GM19328 (cell line): ENCODE results near the gene CCR4.
"Not testable (repeated sequence)": the region's sequence is repeated elsewhere in the genome, so short reads cannot be mapped to it uniquely, and the experiment has no call there.

Source experiments
- ATAC-seq: cut with Tn5 transposase; IDR thresholded peaks from one replicate; pipeline ENCODE4 v1.9.1; 2021; ENCODE audit warnings: mild to moderate bottlenecking, moderate library complexity; ENCODE audit not compliant: unreplicated experiment

The CCR4 gene

GRCh38 chr3:32951410-32951811, at the start of gene CCR4:
Gene CCR4 (plus strand): TSS chr3:32951644. CDS start chr3:32953423, 1,779 bp downstream.
- ATAC-seq: no peak

DNA sequence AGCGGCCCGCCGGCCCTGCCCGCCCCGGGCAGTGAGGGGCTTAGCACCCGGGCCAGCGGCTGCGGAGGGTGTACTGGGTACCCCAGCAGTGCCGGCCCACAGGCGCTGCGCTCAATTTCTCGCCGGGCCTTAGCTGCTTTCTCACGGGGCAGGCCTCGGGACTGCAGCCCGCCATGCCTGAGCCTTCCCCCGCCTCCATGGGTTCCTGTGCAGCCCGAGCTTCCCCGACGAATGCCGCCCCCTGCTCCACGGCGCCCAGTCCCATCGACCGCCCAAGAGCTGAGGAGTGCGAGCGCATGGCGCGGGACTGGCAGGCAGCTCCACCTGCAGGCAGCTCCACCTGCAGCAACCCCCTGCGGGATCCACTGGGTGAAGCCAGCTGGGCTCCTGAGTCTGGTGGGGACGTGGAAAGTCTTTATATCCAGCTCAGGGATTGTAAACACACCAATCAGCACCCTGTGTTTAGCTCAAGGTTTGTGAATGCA, 48.5 kb upstream of the CCR4 start:
- ATAC-seq: not testable (repeated sequence)

DNA sequence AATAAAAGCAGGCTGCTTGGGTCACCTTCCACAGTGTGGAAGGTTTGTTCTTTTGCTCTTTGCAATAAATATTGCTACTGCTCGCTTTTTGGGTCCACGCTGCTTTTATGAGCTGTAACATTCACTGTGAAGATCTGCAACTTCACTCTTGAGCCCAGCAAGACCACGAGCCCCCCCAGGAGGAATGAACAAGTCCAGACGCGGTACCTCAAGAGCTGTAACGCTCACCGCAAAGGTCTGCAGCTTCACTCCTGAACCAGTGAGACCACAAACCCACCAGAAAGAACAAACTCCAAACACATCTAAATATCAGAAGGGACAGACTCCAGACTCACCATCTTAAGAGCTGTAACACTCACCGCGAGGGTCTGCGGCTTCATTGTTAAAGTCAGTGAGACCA, 47.5 kb upstream of the CCR4 start:
- ATAC-seq: no peak

DNA sequence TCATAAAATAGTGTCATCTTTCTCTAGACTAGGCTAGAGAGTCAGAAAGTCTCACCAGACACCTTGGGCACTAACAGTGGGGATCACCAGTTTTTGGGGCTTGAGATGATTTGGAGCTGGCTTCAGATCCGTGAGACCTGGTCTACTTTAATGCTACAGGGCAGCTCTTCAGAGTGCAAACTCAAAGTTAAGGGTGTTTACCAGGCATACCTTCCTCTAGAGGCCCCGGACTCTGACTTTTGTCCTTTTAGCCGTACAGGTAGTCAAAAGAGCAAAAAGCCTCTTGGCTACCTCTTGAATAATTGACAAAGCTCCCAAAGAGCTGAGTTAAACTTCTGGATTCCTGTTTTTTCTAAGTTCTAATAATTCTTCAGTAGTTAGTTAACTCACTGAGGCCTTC, 41.4 kb upstream of the CCR4 start:
- ATAC-seq: no peak

GRCh38 chr3:32910954-32911353, 40.5 kb upstream of the CCR4 start:
- no peak for ATAC-seq

DNA sequence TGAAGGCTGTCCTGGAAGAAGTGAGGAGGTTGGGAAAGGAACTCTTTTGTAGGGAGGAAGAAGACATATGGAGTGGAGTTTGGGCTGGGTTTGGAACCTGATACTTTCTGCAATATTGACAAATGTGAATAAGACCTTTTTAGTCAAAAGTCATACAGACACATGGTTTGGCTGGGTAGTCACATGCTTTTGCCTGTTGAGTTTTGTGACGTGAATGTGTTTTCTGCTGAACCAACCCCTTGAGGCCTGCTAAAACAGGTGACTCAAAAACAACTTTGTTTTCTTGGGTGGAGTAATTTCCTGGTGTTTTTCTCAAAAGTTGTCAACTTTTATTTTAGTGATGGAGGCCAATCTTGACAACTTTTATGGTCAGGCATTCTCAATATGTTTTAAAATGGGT, 39.4 kb upstream of the CCR4 start:
- ATAC-seq: no peak

GRCh38 chr3:32913790-32914446, 37.5 kb upstream of the CCR4 start:
- ATAC-seq: no peak

DNA sequence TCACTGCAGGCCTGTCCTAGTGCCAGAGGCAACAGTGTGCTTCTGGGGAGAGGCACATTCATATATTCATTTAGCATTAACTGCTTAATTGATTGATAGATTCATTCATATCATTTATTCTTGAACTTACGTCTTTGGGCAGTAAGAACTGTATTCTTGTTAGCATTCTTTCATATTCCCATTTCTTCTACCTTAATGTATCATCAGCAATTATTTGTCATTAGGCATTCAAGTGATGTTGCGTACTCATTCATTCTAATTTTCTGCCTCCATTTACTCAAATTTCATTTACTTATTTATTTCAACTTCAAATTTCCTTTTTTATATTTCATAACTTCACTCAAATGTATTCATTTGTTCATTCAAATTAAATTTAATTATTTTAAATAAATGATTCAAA, 31.5 kb upstream of the CCR4 start:
- ATAC-seq: no peak

DNA sequence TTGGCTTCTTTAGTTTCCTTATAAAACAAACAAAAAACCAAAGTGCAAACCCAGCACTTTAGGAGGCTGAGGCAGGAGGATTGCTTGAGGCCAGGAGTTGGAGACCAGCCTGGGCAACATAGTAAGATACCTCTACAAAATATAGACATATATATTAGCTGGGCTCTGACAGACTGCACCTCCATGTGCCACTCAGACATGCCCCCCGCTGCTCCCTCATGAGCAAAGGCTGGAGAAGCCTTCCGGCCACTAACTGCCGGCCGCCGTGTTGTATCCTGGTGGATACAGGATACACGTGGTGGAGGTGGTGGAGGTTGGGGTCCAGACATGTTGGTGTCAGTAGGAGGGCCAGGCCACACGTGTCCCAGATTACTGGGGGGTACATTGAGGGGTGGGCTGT, 29.4 kb upstream of the CCR4 start:
- ATAC-seq: no peak

- ATAC-seq: no peak
Observed at GRCh38 chr3:32930161-32930560, 21.3 kb upstream of the CCR4 start.

- not testable (repeated sequence) for ATAC-seq
Observed at GRCh38 chr3:32931273-32931672, 20.2 kb upstream of the CCR4 start.

DNA sequence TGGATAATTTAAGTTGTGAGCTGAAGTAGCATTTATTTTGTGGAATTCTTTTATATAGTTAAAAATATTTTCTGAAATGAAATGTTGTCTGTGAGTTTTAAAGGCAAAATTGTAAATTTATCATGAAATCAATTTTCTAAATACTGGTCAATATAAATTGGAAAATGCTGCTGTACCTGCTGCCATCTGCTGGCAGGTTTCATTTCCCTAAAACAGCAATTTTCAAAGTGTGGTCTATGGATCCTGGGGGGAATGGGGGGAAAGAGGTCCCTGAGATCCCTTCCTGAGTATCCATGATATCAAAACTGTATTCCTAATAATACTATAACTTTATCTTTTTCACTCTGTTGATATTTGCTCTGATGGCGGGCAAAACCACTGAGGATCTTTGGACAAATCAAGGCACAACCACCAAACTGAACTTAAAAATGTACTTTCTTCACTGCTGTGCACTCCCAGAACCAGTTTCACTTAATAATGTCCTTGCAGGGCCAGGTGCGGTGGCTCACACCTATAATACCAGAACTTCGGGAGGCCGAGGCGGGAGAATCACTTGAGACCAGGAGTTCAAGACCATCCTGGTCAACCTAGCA, 17.2 kb upstream of the CCR4 start:
- ATAC-seq: no peak

DNA sequence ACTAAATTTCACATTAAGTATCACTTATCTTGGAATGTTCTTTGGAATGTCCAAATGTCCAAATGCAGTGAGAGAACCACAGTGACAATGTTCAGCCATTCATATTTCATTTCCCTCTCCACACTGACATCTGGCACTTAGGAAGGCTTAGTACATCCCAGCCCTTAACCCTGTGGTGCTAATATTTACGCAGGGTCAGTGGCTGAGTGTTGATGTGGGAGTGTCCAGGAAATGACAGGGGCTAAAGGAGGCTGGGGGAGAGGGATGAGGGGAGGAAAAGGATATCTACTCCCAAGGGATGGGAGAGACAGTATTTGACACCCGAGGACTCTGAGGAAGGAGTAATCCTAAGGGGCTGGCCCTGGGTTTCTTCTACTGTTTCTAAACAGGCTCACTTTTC, 14.1 kb upstream of the CCR4 start:
- ATAC-seq: no peak

DNA sequence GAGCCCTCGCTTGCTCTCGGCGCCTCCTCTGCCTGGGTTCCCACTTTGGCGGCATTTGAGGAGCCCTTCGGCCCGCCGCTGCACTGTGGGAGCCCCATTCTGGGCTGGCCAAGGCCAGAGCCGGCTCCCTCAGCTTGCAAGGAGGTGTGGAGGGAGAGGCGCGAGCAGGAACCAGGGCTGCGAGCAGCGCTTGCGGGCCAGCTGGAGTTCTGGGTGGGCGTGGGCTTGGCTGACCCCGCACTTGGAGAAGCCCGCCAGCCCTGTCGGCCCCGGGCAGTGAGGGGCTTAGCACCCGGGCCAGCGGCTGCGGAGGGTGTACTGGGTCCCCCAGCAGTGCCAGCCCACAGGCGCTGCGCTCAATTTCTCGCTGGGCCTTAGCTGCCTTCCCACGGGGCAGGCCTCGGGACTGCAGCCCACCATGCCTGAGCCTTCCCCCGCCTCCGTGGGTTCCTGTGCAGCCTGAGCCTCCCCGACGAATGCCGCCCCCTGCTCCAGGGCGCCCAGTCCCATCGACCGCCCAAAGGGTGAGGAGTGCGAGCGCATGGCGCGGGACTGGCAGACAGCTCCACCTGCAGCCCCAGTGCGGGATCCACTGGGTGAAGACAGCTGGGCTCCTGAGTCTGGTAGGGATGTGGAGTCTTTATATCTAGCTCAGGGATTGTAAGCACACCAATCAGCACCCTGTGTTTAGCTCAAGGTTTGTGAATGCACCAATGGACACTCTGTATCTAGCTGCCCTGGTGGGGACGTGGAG, 11.7 kb upstream of the CCR4 start:
- not testable (repeated sequence) for ATAC-seq

DNA sequence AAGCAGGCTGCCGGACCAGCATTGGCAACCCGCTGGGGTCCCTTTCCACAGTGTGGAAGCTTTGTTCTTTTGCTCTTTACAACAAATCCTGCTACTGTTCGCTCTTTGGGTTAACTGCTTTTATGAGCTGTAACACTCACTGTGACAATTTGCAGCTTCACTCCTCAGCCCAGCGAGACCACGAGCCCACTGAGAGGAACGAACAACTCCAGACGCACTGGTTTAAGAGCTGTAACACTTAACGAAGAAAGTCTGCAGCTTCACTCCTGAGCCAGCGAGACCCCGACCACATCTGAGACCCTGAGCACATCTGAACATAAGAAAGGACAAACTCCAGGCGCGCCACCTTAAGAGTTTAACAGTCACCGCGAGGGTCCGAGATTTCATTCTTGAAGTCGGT, 10.7 kb upstream of the CCR4 start:
- ATAC-seq: no peak

DNA sequence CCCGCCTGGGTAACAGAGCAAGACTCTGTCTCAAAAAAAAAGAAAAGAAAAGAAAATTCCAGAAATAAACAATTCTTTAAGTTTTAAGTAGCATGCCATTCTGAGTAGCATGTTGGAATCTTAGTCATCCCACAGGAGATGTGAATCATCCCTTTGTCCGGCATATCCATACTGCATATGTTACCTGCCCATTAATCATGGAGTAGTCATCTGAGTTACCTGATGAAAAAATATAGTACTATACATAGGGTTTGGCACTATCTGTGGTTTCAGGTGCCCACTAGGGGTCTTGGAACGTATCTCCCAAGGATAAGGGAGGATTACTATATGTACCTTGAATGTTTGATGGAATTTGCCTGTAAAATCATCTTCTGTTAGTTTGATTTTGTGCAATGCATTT, 6.3 kb upstream of the CCR4 start:
- no peak for ATAC-seq

DNA sequence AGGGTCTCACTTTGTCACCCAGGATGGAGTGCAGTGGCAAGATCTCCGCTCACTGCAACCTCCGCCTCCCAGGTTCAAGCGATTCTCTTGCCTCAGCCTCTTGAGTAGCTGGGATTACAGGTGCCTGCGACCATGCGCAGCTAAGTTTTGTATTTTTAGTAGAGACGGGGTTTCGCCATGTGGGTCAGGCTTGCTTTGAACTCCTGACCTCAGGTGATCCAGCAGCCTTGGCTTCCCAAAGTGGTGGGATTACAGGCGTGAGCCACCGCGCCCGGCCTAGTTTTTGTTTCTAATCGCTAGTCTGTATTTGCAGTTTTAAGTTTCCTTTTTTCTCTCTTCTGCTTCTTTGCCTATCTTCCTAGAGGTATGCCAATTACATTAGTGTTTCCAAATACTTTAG, 5.8 kb upstream of the CCR4 start:
- ATAC-seq: not testable (repeated sequence)

DNA sequence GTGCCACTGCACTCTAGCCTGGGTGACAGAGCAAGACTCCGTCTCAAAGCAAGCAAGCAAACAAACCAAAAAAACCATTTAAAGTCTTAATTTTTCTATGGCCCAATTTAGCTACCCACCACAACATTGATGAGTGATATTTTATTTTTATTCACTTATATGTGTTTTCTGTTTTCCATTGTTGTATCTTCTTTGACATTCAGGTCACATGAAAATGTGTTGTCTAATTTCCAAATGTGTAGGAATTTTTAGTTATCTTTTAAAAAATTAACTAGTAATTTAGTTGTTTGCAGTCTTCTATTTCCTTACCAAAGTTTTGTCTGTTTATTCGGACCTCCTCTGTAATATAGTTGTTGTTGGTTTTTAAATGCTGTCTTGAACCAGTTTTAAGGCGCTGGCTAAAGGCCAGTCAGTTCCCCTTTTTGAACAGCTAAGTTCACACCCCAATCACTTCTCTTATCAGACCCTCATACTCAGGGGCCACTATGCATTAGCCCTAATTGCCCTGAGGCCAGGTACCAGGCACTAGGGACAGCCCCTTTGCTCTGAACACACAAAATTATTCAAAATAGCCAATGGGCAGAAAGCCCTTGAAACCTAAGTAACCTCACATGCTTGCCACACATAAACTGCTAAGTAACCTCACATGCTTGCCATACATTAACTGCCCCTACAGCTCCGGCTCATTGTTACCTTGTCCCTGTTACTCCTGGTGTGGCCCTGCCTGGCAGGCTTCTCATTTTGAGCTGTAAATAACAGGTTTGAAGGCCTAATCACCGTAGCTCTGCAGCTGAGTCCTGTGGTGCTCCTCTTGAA, 4.3 kb upstream of the CCR4 start:
- no peak for ATAC-seq

GRCh38 chr3:32947789-32948238, 3.6 kb upstream of the CCR4 start:
- ATAC-seq: no peak

GRCh38 chr3:32948625-32949445, 2.6 kb upstream of the CCR4 start:
- no peak for ATAC-seq
